ENCODE data around the gene DGKB. TPM values are rescaled to one million over a fixed set of nuclear protein-coding genes. Genes with fewer than 3 reads are reported as not detected.

The DGKB gene
- total RNA-seq, 4 donors from 2014 or later = 0.78 to 2.5 (median 1.5) TPM

GRCh38 chr7:14770614-14771013, 131.9 kb downstream of the DGKB start:
- no peaks in the 10 kb centered on the region for H3K36me3 ChIP-seq

GRCh38 chr7:14769261-14769660, 133.3 kb downstream of the DGKB start:
- no peak for TF ChIP-seq CTCF (IDR thresholded peaks at IDR 0.05)
- no peak for TF ChIP-seq EP300 (IDR thresholded peaks at IDR 0.05)
- TF ChIP-seq POLR2A (IDR thresholded peaks at IDR 0.05) = no peak
- Histone ChIP-seq H3K27ac (no peak overlapping the region), H3K36me3 (no peaks in the 10 kb centered on the region), H3K4me1 (no peaks in the 10 kb centered on the region), H3K9me3 (no peaks in the 10 kb centered on the region), H3K27me3 (no peaks in the 10 kb centered on the region), H3K4me3 (no peak overlapping the region)
- WGBS, 2 donors = 69 to 78% methylated on average over 2 of the region's 2 CpGs
- no peak for DNase-seq (ENCODE audit: low spot score in 2 of 2)

More at GRCh38 chr7:14770614-14771013, 131.9 kb downstream of the DGKB start:
- H3K9me3 ChIP-seq = no peaks in the 10 kb centered on the region
- no peaks in the 10 kb centered on the region for H3K4me1 ChIP-seq
- WGBS, 2 donors = 93 to 99% methylated on average over 2 of the region's 2 CpGs
- H3K4me3 ChIP-seq = no peak overlapping the region
- no peak for DNase-seq (ENCODE audit: low spot score in 2 of 2)
- TF ChIP-seq POLR2A (IDR thresholded peaks at IDR 0.05) (no peak), CTCF (IDR thresholded peaks at IDR 0.05) (no peak), EP300 (IDR thresholded peaks at IDR 0.05) (no peak)
- H3K27me3 ChIP-seq = no peaks in the 10 kb centered on the region
- H3K27ac ChIP-seq = no peak overlapping the region

GRCh38 chr7:14767716-14768425, 134.7 kb downstream of the DGKB start:
- TF ChIP-seq CTCF (IDR thresholded peaks at IDR 0.05) = no peak
- TF ChIP-seq EP300 (IDR thresholded peaks at IDR 0.05) = no peak
- TF ChIP-seq POLR2A (IDR thresholded peaks at IDR 0.05) = no peak
- no peaks in the 10 kb centered on the region for H3K9me3 ChIP-seq

DNA sequence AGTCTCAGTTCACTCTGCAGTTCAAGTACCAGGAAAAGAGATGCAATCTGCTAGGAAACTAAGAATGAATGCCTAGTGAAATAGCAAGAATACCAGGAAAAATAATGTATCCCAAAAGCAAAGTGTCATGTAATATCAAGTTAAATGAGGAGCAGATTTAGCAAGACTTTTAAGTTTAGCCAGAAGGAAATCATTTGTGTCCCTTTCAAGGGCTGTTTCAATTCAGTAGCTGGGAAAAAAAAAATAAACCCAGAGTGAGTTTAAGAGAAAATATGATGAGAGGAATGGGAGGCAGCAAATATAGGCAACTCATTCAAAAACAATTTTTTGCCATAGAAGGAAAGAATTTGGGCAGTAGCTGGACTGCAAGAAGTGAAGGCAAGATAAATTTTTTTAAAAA, 135.8 kb downstream of the DGKB start:
- H3K27me3 ChIP-seq = no peaks in the 10 kb centered on the region

More at GRCh38 chr7:14767716-14768425, 134.7 kb downstream of the DGKB start:
- WGBS, 2 donors = 89 to 91% methylated on average over 2 of the region's 2 CpGs
- Histone ChIP-seq H3K4me1 (no peaks in the 10 kb centered on the region), H3K4me3 (no peak overlapping the region), H3K36me3 (no peaks in the 10 kb centered on the region), H3K27me3 (no peaks in the 10 kb centered on the region), H3K27ac (no peak overlapping the region)
- DNase-seq (ENCODE audit: low spot score in 2 of 2) = no peak

More for the DNA sequence above, 135.8 kb downstream of the DGKB start:
- Histone ChIP-seq H3K36me3 (no peaks in the 10 kb centered on the region), H3K9me3 (no peaks in the 10 kb centered on the region), H3K4me1 (peaks cover 0 to 2% (median 0%) of the 10 kb centered on the region in 4 donors), H3K4me3 (no peak overlapping the region), H3K27ac (no peak overlapping the region)
- DNase-seq (ENCODE audit: low spot score in 2 of 2) = no peak
- TF ChIP-seq CTCF (IDR thresholded peaks at IDR 0.05) (no peak), POLR2A (IDR thresholded peaks at IDR 0.05) (no peak), EP300 (IDR thresholded peaks at IDR 0.05) (no peak)
